Ishikawa (cell line): ENCODE results near the gene MT1X.

Experiments
- CEBPB ChIP-seq: IDR thresholded peaks from 2 replicates; pipeline ENCODE4 v1.6.1; 2012
- CREB1 ChIP-seq: IDR thresholded peaks from 2 replicates; pipeline ENCODE4 v1.6.1; 2012; ENCODE audit warnings: low read depth
- EGR1 ChIP-seq: IDR thresholded peaks from 2 replicates; pipeline ENCODE4 v1.6.1; 2012
- EP300 ChIP-seq: IDR thresholded peaks from 2 replicates; pipeline ENCODE4 v1.6.1; 2012; ENCODE audit warnings: borderline replicate concordance
- FOXM1 ChIP-seq: IDR thresholded peaks from 2 replicates; pipeline ENCODE4 v1.6.1; 2012; ENCODE audit warnings: low read depth, borderline replicate concordance
- NFIC ChIP-seq: IDR thresholded peaks from 2 replicates; pipeline ENCODE4 v1.6.1; 2012
- RAD21 ChIP-seq: IDR thresholded peaks from 2 replicates; pipeline ENCODE4 v1.6.1; 2012; ENCODE audit warnings: low read depth
- TAF1 ChIP-seq: IDR thresholded peaks from 2 replicates; pipeline ENCODE4 v1.6.1; 2012; ENCODE audit warnings: low read depth, mild to moderate bottlenecking
- TCF12 ChIP-seq: IDR thresholded peaks from 2 replicates; pipeline ENCODE4 v1.6.1; 2012; ENCODE audit warnings: low read depth
- TEAD4 ChIP-seq: IDR thresholded peaks from 2 replicates; pipeline ENCODE4 v1.6.1; 2012
- YY1 ChIP-seq: IDR thresholded peaks from 2 replicates; pipeline ENCODE4 v1.6.1; 2012; ENCODE audit warnings: low read depth
- ZBTB7A ChIP-seq: IDR thresholded peaks from 2 replicates; pipeline ENCODE4 v1.6.1; 2012; ENCODE audit warnings: low read depth
- TF ChIP-seq, protein P1 (sequence below): IDR thresholded peaks from 2 replicates; pipeline ENCODE4 v1.6.1; 2012
- TF ChIP-seq, protein P2 (sequence below): IDR thresholded peaks from 2 replicates; pipeline ENCODE4 v1.6.1; 2012; ENCODE audit warnings: low read depth, mild to moderate bottlenecking
- TF ChIP-seq, protein P3 (sequence below): IDR thresholded peaks from 2 replicates; pipeline ENCODE4 v1.6.1; 2012

Gene MT1X

DNA sequence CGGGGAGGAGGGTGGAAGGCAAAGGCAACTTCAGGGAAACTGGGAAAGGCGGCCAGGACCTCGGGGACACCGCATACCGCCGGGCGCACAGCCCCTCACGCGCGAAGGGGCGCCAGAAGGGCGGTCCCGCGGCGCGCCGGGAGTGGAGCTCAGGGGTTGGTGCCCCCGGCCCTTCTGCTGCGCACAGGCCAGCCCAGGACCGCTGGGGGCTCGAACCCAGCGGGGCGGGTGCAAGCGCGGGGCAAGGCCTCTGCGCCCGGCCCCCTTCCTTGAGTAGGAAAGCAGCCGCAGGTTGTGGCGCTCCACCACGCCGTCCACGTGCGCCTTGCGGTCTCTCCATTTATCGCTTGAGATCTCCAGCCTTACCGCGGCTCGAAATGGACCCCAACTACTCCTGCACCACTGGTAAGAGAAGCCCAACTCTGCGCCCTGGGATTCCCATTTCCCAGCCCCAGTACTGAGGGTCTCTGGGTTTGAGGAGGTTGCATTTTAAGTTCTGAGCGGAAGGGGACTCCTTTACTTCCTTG is 46.8 kb upstream of the MT1X start:
- TF ChIP-seq YY1 (no peak), NFIC (no peak), RAD21 (no peak), TAF1 (no peak), CEBPB (no peak), TCF12 (no peak), CREB1 (no peak), EGR1 (no peak), EP300 (no peak), TEAD4 (no peak), FOXM1 (no peak), ZBTB7A (no peak)
- TF ChIP-seq, protein P1, sequence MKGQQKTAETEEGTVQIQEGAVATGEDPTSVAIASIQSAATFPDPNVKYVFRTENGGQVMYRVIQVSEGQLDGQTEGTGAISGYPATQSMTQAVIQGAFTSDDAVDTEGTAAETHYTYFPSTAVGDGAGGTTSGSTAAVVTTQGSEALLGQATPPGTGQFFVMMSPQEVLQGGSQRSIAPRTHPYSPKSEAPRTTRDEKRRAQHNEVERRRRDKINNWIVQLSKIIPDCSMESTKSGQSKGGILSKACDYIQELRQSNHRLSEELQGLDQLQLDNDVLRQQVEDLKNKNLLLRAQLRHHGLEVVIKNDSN, result no peak
- TF ChIP-seq, protein P2, sequence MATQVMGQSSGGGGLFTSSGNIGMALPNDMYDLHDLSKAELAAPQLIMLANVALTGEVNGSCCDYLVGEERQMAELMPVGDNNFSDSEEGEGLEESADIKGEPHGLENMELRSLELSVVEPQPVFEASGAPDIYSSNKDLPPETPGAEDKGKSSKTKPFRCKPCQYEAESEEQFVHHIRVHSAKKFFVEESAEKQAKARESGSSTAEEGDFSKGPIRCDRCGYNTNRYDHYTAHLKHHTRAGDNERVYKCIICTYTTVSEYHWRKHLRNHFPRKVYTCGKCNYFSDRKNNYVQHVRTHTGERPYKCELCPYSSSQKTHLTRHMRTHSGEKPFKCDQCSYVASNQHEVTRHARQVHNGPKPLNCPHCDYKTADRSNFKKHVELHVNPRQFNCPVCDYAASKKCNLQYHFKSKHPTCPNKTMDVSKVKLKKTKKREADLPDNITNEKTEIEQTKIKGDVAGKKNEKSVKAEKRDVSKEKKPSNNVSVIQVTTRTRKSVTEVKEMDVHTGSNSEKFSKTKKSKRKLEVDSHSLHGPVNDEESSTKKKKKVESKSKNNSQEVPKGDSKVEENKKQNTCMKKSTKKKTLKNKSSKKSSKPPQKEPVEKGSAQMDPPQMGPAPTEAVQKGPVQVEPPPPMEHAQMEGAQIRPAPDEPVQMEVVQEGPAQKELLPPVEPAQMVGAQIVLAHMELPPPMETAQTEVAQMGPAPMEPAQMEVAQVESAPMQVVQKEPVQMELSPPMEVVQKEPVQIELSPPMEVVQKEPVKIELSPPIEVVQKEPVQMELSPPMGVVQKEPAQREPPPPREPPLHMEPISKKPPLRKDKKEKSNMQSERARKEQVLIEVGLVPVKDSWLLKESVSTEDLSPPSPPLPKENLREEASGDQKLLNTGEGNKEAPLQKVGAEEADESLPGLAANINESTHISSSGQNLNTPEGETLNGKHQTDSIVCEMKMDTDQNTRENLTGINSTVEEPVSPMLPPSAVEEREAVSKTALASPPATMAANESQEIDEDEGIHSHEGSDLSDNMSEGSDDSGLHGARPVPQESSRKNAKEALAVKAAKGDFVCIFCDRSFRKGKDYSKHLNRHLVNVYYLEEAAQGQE, result no peak
- TF ChIP-seq, protein P3, sequence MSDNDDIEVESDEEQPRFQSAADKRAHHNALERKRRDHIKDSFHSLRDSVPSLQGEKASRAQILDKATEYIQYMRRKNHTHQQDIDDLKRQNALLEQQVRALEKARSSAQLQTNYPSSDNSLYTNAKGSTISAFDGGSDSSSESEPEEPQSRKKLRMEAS, result no peak

DNA sequence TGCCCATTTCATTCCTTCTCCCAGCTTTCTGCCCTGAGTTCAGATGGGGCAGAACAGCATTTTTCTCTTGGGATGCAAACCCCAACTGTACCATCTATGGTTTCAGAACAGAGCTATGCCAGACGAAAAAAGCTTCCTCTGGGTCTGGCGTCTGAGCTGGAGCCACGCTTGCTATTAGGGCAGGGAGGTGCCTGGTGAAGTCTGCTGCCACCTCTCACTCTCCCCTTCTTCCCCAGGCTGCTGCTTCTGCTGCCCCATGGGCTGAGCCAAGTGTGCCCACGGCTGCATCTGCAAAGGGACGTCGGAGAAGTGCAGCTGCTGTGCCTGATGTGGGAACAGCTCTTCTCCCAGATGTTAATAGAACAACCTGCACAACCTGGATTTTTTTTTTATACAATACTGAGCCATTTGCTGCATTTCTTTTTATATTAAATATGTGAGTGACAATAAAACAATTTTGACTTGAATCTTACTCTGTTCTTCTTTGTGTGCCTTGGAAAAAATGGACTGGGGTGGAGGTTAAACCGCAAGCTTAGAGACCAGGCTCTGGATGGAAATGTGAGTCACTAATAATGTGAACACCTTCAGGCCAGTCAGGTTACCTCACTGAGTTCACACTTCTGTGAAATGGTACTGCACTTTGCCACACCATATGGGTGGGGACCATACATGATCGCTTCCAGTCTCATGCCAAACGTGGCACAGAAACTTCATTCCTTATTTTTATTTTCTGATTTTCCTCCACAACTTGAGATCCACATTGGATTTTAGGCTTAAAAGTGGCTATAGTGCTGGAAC is 45.5 kb upstream of the MT1X start:
- TF ChIP-seq CEBPB (no peak), FOXM1 (no peak), TAF1 (no peak), ZBTB7A (no peak), YY1 (no peak), TEAD4 (no peak), NFIC (no peak), EP300 (no peak), RAD21 (no peak)
- TF ChIP-seq, protein P1, result no peak
- TF ChIP-seq, protein P3, result no peak
- TF ChIP-seq, protein P2, result no peak

DNA sequence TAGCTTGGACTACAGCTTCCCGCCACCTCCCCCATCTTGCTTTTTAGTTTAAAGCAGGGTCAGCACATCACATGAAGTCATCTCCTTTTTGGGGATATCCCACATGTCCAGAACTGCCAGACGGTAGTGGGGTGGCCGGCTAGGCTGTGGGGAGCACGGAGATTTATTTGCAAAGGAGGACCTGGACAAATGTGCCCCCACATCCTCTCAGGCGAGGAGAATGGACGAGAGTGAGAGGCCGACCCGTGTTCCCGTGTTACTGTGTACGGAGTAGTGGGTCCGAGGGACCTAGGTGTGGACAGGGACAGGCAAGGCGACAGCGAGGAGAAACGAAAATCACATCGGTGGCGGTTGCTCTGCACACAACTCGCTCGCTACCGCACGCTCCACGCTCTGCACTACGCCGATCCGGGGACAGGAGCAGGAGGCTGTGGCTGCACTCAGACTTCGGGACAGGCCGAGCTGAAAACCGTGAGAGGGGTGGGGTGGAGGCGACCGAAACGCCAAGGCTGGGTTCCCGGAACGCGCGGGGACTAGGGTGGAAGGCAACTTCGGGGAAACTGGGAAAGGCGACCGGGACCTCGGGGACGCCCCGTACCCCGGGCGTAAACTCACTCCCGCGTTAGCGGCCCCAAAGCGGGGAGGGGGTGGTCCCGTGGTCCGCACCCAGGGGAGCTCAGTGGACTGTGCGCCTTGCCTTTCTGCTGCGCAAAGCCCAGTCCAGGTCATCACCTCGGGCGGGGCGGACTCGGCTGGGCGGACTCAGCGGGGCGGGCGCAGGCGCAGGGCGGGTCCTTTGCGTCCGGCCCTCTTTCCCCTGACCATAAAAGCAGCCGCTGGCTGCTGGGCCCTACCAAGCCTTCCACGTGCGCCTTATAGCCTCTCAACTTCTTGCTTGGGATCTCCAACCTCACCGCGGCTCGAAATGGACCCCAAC is 44.2 kb upstream of the MT1X start, which contains the start of gene MT1A:
MT1A (plus strand) TSS at position 853 of the 937 bp plus-strand sequence; CDS start at position 926, 73 bp downstream.
- no peak for TF ChIP-seq EP300
- no peak for TF ChIP-seq TAF1
- TF ChIP-seq EGR1, result no peak
- no peak for TF ChIP-seq FOXM1
- no peak for TF ChIP-seq ZBTB7A
- TF ChIP-seq, protein P2, result no peak
- TF ChIP-seq, protein P1, result no peak
- no peak for TF ChIP-seq CREB1
- TF ChIP-seq RAD21, result no peak
- no peak for TF ChIP-seq YY1
- no peak for TF ChIP-seq NFIC
- TF ChIP-seq, protein P3, result no peak
